SK-N-MC (cell line): Measurements from ENCODE around the gene ABCC1.
"Not testable (repeated sequence)": the region's sequence is repeated elsewhere in the genome, so short reads cannot be mapped to it uniquely, and the experiment has no call there.

ENCODE experiments used
- DNase-seq: peaks from one replicate; pipeline ENCODE4 v3.0.0-alpha.2; 2011; ENCODE audit warnings: low read depth, low spot score
- H3K27ac ChIP-seq: fragments of 200-600 bp; sonication (generic); 2 replicates; pipeline ENCODE4 v1.5.1; 2016; ENCODE audit warnings: mixed run types
- H3K36me3 ChIP-seq: fragments of 200-600 bp; sonication (generic); 2 replicates; pipeline ENCODE4 v1.6.1; 2017; ENCODE audit warnings: antibody characterized with exemption, low read length, mixed read lengths; ENCODE audit not compliant: insufficient read depth
- H3K4me3 ChIP-seq: fragments of 200-600 bp; sonication (generic); 2 replicates; pipeline ENCODE4 v1.5.1; 2016
- H3K9ac ChIP-seq: fragments of 200-600 bp; sonication (generic); 2 replicates; pipeline ENCODE4 v1.8.0; 2017; ENCODE audit warnings: mixed run types, mixed read lengths; ENCODE audit not compliant: insufficient read length
- H3K9me3 ChIP-seq: fragments of 200-600 bp; sonication (generic); 2 replicates; pipeline ENCODE4 v1.6.1; 2017; ENCODE audit warnings: low read depth, mild to moderate bottlenecking, antibody characterized with exemption, low read length, moderate library complexity, mixed read lengths
- EZH2 ChIP-seq: fragments of 200-600 bp; sonication (generic); IDR thresholded peaks from one replicate; pipeline ENCODE4 v1.6.1; 2017; ENCODE audit warnings: antibody characterized with exemption
- FOXP2 ChIP-seq: optimal IDR thresholded peaks from 2 replicates; pipeline ENCODE3; 2011; ENCODE audit warnings: mild to moderate bottlenecking, moderate library complexity; ENCODE audit not compliant: insufficient read depth; ENCODE audit errors: extremely low read length, control extremely low read depth
- POLR2AphosphoS5 ChIP-seq: IDR thresholded peaks from 2 replicates; pipeline ENCODE4 v1.6.1; 2012; ENCODE audit warnings: mild to moderate bottlenecking, low read depth, low read length, borderline replicate concordance

The ABCC1 gene

DNA sequence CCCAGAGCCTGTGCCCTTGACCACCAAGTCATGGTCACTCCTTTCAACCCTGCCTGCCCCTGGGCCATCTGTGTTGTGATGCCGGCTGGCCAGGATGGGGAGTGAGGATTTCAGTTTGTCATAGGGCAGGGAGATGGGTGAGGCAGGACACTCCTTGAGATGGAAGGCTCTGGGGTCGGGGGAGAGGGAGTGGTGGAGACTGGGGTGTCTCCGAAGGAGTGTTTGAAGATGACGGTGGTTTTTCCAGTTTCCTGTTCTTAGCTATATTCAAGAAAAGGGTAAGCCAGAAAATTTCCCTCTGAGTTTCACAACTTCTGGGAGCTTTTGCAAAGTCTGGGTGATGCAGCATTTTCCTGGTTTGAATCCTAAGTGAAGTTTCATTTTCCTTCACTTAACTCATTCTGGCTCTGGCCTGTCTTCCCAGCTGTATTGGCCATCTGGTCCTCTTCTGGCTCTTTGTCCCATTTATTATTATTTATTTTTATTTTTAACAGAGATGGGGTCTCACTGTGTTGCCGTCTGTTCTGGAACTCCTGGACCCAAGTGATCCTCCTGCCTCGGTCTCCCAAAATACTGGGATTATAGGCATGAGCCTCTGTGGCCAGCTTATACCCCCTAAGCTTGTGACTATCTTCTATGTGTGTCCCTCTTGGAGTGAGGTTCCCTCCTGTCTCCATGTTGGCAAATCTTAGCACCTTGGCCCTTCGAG is 27.7 kb downstream of the ABCC1 start:
- TF ChIP-seq EZH2 (no peak), POLR2AphosphoS5 (no peak), FOXP2 (no peak)
- Histone ChIP-seq H3K36me3 (peaks cover 8% of the 10 kb centered on the region; the same call in 1 of the 2 replicates), H3K27ac (no peak overlapping the region), H3K9ac (no peak overlapping the region), H3K4me3 (no peak overlapping the region), H3K9me3 (0 out of 2 replicates have a peak, but pooled peaks cover 4% of the 10 kb centered on the region)
- no peak for DNase-seq

DNA sequence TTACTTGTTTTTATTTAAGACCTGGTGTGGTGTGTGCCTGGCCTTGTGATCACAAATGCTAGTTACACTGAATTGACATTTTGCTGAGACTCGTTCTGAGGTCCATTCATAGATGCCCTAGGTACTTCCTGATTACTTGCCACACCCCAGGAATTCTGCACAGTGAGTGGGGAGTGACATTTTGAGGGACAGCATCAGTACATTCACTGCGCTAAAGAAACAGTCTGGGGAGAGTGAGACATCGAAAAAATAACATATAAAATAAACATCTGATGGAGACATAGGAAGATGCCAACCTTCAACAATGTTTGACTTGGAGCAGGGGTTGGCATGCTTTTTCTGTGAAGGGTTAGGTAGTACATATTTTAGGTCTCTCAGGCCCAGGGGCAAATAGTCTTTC is 30.4 kb downstream of the ABCC1 start:
- H3K9me3 ChIP-seq, result 0 out of 2 replicates have a peak, but pooled peaks cover 4% of the 10 kb centered on the region
- peaks cover 4% of the 10 kb centered on the region; the same call in 1 of the 2 replicates for H3K36me3 ChIP-seq
- no peak overlapping the region for H3K27ac ChIP-seq
- DNase-seq, result no peak
- H3K4me3 ChIP-seq, result no peak overlapping the region
- no peak overlapping the region for H3K9ac ChIP-seq
- TF ChIP-seq EZH2 (no peak), FOXP2 (no peak), POLR2AphosphoS5 (no peak)

GRCh38 chr16:15980329-15980728 is 30.9 kb downstream of the ABCC1 start:
- Histone ChIP-seq H3K9ac (no peak overlapping the region), H3K9me3 (0 out of 2 replicates have a peak, but pooled peaks cover 4% of the 10 kb centered on the region), H3K4me3 (no peak overlapping the region), H3K27ac (no peak overlapping the region), H3K36me3 (peaks cover 4% of the 10 kb centered on the region; the same call in 1 of the 2 replicates)
- no peak for TF ChIP-seq FOXP2
- no peak for TF ChIP-seq POLR2AphosphoS5
- TF ChIP-seq EZH2, result no peak
- no peak for DNase-seq

DNA sequence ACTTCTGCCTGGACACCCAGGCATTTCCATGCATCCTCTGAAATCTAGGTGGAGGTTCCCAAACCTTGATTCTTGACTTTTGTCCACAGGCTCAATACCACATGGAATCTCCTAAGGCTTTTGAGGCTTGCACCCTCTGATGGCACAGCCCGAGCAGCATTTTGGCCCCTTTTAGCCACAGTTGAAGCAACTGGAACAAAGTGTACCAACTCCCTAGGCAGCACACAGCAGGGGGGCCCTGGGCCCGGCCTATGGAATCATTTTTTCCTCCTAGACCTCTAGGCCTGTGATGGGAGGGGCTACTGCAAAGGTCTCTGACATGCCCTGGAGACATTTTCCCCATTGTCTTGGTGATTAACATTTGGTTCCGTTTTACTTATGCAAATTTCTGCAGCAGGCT is 32.0 kb downstream of the ABCC1 start:
- Histone ChIP-seq H3K36me3 (peaks cover 4% of the 10 kb centered on the region; the same call in 1 of the 2 replicates), H3K9ac (no peak overlapping the region), H3K4me3 (no peak overlapping the region), H3K9me3 (0 out of 2 replicates have a peak, but pooled peaks cover 4% of the 10 kb centered on the region), H3K27ac (no peak overlapping the region)
- no peak for DNase-seq
- TF ChIP-seq EZH2 (no peak), POLR2AphosphoS5 (no peak), FOXP2 (no peak)

DNA sequence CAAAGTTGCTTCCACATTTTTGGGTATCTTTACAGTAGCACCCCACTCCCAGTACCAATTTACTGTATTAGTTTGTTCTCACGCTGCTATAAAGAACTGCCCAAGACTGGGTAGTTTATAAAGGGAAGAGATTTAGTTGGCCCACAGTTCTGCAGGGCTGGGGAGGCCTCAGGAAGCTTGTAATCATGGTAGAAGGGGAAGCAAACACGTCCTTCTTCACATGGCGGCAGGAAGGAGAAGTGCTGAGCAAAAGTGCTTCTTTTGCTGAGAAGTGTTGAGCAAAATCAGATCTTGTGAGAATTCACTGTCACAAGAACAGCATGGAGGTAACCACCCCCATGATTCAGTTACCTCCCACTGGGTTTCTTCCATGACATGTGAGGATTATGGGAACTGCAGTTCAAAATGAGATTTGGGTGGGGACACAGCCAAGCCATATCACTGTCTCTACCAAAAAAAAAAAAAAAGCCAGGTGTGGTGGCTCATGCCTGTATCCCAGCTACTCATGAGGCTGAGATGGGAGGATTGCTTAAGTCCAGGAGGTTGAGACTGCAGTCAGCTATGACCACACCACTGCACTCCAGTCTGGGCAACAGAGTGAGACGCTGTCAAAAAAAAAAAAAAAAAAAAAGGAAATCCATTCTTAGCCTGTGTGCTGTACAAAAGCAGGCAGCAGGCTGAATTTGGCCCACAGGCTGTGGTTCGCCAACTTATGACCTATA is 32.9 kb downstream of the ABCC1 start:
- not testable (repeated sequence) for H3K4me3 ChIP-seq, H3K9ac ChIP-seq, H3K36me3 ChIP-seq, H3K27ac ChIP-seq, DNase-seq, H3K9me3 ChIP-seq

DNA sequence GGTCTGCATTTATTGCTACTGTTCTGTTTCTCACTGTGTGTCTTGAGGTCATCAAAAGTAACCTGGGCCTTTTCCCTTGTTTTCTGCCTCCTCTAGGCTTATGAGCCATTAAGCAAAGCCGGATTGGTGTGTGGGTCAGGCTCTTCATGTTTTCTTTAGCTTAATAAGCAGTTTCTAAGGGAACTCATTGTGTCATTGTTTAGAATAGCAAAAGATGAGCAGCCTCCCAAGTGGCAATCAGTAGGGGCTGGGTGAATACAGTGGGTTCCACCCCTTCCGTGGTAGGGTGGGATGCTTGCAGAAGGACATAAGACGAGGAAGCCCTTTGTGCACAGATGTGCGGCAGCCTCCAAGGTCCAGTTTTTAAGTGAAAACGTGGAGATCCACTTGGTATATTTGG is 34.5 kb downstream of the ABCC1 start:
- Histone ChIP-seq H3K4me3 (no peak overlapping the region), H3K27ac (no peak overlapping the region), H3K9me3 (no peaks in the 10 kb centered on the region), H3K9ac (no peak overlapping the region), H3K36me3 (no peaks in the 10 kb centered on the region)
- DNase-seq, result no peak
- no peak for TF ChIP-seq FOXP2
- TF ChIP-seq EZH2, result no peak
- TF ChIP-seq POLR2AphosphoS5, result no peak

DNA sequence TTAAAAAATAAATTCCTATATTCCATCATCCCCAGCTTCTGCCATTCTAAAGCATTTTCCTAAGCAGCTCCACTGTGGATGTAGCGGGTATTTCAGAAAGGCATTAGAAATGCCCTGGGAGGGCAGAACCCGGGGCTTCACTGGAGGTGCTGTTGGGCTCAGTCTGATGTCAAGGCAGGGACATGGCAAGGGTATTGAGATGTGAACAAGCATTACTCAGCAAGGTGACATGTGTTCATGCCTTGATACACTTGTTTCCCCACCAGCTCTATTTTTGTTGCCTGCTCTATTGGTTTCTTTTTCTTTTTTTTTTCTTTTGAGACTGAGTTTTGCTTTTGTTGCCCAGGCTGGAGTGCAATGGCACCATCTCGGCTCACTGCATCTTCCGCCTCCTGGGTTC is 35.7 kb downstream of the ABCC1 start:
- no peak overlapping the region for H3K9ac ChIP-seq
- H3K9me3 ChIP-seq, result no peaks in the 10 kb centered on the region
- no peak overlapping the region for H3K27ac ChIP-seq
- H3K36me3 ChIP-seq, result no peaks in the 10 kb centered on the region
- no peak for DNase-seq
- no peak for TF ChIP-seq POLR2AphosphoS5
- TF ChIP-seq FOXP2, result no peak
- TF ChIP-seq EZH2, result no peak
- no peak overlapping the region for H3K4me3 ChIP-seq

DNA sequence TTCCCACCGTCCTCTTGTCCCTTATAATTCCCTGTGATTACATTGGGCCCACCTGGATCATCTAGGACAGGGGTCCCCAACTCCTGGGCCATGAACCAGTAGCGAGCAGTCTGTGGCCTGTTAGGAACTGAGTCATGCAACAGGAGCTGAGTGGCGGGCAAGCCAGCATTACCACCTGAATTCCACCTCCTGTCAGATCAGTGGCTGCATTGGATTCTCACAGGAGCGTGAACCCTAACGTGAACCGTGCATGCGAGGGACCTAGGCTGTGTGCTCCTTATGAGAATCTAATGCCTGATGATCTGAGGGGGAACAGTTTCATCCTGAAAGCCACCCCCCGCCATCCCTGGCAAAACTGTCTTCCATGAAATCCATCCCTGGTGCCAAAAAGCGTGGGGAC is 36.8 kb downstream of the ABCC1 start:
- Histone ChIP-seq H3K9ac (no peak overlapping the region), H3K9me3 (no peaks in the 10 kb centered on the region), H3K27ac (no peak overlapping the region), H3K4me3 (no peak overlapping the region), H3K36me3 (no peaks in the 10 kb centered on the region)
- no peak for TF ChIP-seq EZH2
- no peak for DNase-seq
